ENCODE measurements around the gene GJA5.

DNA sequence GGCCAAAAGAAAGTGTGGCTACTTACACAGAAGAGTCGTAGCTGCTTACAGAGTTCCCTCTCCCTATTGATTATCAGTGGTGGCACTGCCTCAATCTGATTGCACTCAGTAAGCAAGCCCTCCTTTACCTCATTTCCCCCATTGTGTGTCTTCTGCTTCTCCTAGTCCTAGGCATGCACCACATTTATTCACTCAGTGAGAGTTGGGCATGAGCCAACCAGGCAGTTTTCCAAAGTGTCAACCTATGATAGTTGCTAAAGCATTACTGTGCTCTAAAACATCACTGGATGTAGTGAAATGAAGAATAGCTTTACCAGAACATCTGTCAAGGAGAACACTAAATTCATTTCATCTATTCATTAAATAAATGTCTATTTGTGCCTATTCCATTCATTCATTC, 19.3 kb downstream of the GJA5 start:
- TF ChIP-seq L3MBTL2 (conservative IDR thresholded peaks at IDR 0.05) (no peak), NFRKB (IDR thresholded peaks at IDR 0.05) (no peak), FOXM1 (IDR thresholded peaks at IDR 0.05; ENCODE audit: borderline replicate concordance) (no peak), ELF4 (IDR thresholded peaks at IDR 0.05) (no peak), BHLHE40 (IDR thresholded peaks at IDR 0.05; ENCODE audit: borderline replicate concordance) (no peak), SUZ12 (IDR thresholded peaks at IDR 0.05) (no peak), SP1 (IDR thresholded peaks at IDR 0.05) (no peak), ZNF384 (IDR thresholded peaks at IDR 0.05) (no peak), ARNT (IDR thresholded peaks at IDR 0.05) (no peak)

Measured in HEK293T (cell line).